K562 (cell line): Measurements from ENCODE around the gene ZNF669. TPM values are rescaled to one million over a fixed set of nuclear protein-coding genes. Genes with fewer than 3 reads are reported as not detected.

Experiments used
- ATAC-seq: fragments of 200-7000 bp; cut with Tn5 transposase; 3 replicates; pipeline ENCODE4 v1.9.1; 2020; ENCODE audit warnings: moderate library complexity
- BruUV-seq: library from RNA; stranded (reverse); fragments of 400-500 nt; replicated peaks from 2 replicates; lab custom pipeline; 2021; lab: Mats Ljungman, UMichigan
- CTCF ChIA-PET: fragments of 300-600 bp; formaldehyde crosslinking; extraction: SDS; loops from one replicate; lab custom pipeline; 2021; ENCODE audit warnings: low intra/inter-chr PET ratio; lab: Yijun Ruan, JAX
- POLR2A ChIA-PET: fragments of 300-600, 350-650 bp; sonication (Branson Sonifier 250); formaldehyde crosslinking; extraction: SDS; loops from one replicate; lab custom pipeline; 2021; ENCODE audit warnings: antibody characterized with exemption, inconsistent platforms; lab: Yijun Ruan, JAX
- DNase-seq, 4 experiments: peaks; one replicate each; pipeline versions ENCODE4 v3.0.0 to v3.0.0-alpha.2; 2011 to 2018; ENCODE audit warnings: low spot score in 3 of 4, mixed read lengths in 3 of 4; ENCODE audit errors: extremely low read depth in 1 of 4
- FAIRE-seq: peaks from 2 replicates; lab custom pipeline; 2011; peaks lifted over from hg19 to GRCh38; lab: Jason Lieb, UNC
- H2AFZ ChIP-seq: 2 replicates; pipeline ENCODE4 v1.6.0; 2011; ENCODE audit warnings: low read depth, low read length, control low read depth, inconsistent platforms
- H3K27ac ChIP-seq: fragments of 200-600 bp; 3 replicates; pipeline ENCODE4 v1.8.0; 2011; ENCODE audit warnings: low read depth, mild to moderate bottlenecking, control low read depth, inconsistent platforms, low read length, moderate library complexity, mixed read lengths; ENCODE audit errors: extremely low read depth
- H3K27me3 ChIP-seq, 2 experiments: fragments of 300-600 bp in 1 of 2; 2 replicates in 1 of 2; 3 replicates in 1 of 2; pipeline versions ENCODE4 v1.6.0 to v1.8.0; 2011; ENCODE audit warnings: inconsistent platforms in 2 of 2, low read length in 2 of 2, mild to moderate bottlenecking in 1 of 2, mixed read lengths in 1 of 2, moderate library complexity in 1 of 2; ENCODE audit not compliant: control insufficient read depth in 2 of 2, insufficient read depth in 2 of 2
- H3K36me3 ChIP-seq: fragments of 300-600 bp; 3 replicates; pipeline ENCODE4 v1.8.0; 2011; ENCODE audit warnings: mild to moderate bottlenecking, low read length, inconsistent platforms; ENCODE audit not compliant: control insufficient read depth, insufficient read depth
- H3K4me1 ChIP-seq, 2 experiments: fragments of 200-600 bp in 1 of 2; replicated peaks in 1 of 2; 2 replicates in 1 of 2; 3 replicates in 1 of 2; pipeline versions ENCODE4 v1.5.1 to v1.8.0; 2011; ENCODE audit warnings: inconsistent platforms in 2 of 2, low read length in 2 of 2, mild to moderate bottlenecking in 1 of 2, mixed read lengths in 1 of 2, moderate library complexity in 1 of 2; ENCODE audit not compliant: control insufficient read depth in 2 of 2, insufficient read depth in 2 of 2
- H3K4me2 ChIP-seq: 2 replicates; pipeline ENCODE4 v1.6.1; 2011; ENCODE audit warnings: low read length, control low read depth, inconsistent platforms, mixed read lengths; ENCODE audit not compliant: insufficient read depth
- H3K4me3 ChIP-seq: fragments of 200-600 bp; sonication (generic), shearing (Covaris generic); 2 replicates; pipeline ENCODE4 v1.5.1; 2016; ENCODE audit warnings: control low read depth, inconsistent platforms
- H3K79me2 ChIP-seq: fragments of 200-600 bp; 3 replicates; pipeline ENCODE4 v1.8.0; 2011; ENCODE audit warnings: low read length, inconsistent platforms; ENCODE audit not compliant: control insufficient read depth, insufficient read depth
- H3K9ac ChIP-seq, 2 experiments: 2 replicates each; pipeline versions ENCODE4 v1.6.0 to v1.6.1; 2011; ENCODE audit warnings: low read depth in 2 of 2, low read length in 2 of 2, control low read depth in 1 of 2, inconsistent platforms in 1 of 2, mild to moderate bottlenecking in 1 of 2, mixed read lengths in 1 of 2; ENCODE audit not compliant: insufficient read depth in 1 of 2
- H3K9me1 ChIP-seq: one replicate; pipeline ENCODE4 v1.6.0; 2011; ENCODE audit warnings: inconsistent platforms, mild to moderate bottlenecking, low read length, moderate library complexity; ENCODE audit not compliant: control insufficient read depth, insufficient read depth
- H3K9me3 ChIP-seq: replicated peaks from 2 replicates; pipeline ENCODE4 v1.5.1; 2011; ENCODE audit warnings: low read depth, low read length, inconsistent platforms; ENCODE audit not compliant: control insufficient read depth, insufficient read depth
- H4K20me1 ChIP-seq: replicated peaks from 2 replicates; pipeline ENCODE4 v1.6.1; 2011; ENCODE audit warnings: low read length, inconsistent platforms, mixed read lengths; ENCODE audit not compliant: control insufficient read depth, insufficient read depth
- BRF1 ChIP-seq: IDR thresholded peaks from 3 replicates; pipeline ENCODE4 v1.6.1; 2011; ENCODE audit warnings: borderline replicate concordance, mild to moderate bottlenecking; ENCODE audit not compliant: insufficient read length; ENCODE audit errors: extremely low read depth
- CXXC5 ChIP-seq: fragments of 250-450 bp; sonication (Bioruptor Pico); IDR thresholded peaks from 2 replicates; pipeline ENCODE4 v1.8.0; 2022; ENCODE audit warnings: inconsistent platforms, mild to moderate bottlenecking, moderate library complexity
- DIDO1 ChIP-seq: fragments of 450-650 bp; IDR thresholded peaks from 2 replicates; pipeline ENCODE4 v1.6.1; 2016; ENCODE audit warnings: low read depth, missing biosample characterization, missing genetic modification characterization
- GTF2E2 ChIP-seq: fragments of 200-800 bp; sonication (Bioruptor generic); IDR thresholded peaks from 2 replicates; pipeline ENCODE4 v1.6.1; 2016; ENCODE audit warnings: missing genetic modification characterization, missing compliant biosample characterization
- HNRNPL ChIP-seq: fragments of 200-400 bp; formaldehyde crosslinking; IDR thresholded peaks from 2 replicates; pipeline ENCODE4 v1.6.1; 2017; ENCODE audit warnings: low read depth, mild to moderate bottlenecking, low read length
- MECOM ChIP-seq: fragments of 250-450 bp; sonication (Bioruptor Pico); IDR thresholded peaks from 2 replicates; pipeline ENCODE4 v1.8.0; 2022; ENCODE audit warnings: inconsistent platforms
- OTX1 ChIP-seq: fragments of 450-650 bp; formaldehyde crosslinking; IDR thresholded peaks from 2 replicates; pipeline ENCODE4 v1.4.0; 2022; ENCODE audit warnings: mild to moderate bottlenecking
- SMAD4 ChIP-seq: fragments of 250-450 bp; sonication (Bioruptor Pico); conservative IDR thresholded peaks from 2 replicates; pipeline ENCODE4 v1.8.0; 2021; ENCODE audit warnings: inconsistent platforms, mild to moderate bottlenecking, moderate library complexity
- ZBTB7A ChIP-seq: IDR thresholded peaks from 2 replicates; pipeline ENCODE4 v1.6.1; 2011; ENCODE audit warnings: low read depth, mild to moderate bottlenecking, low read length, moderate library complexity, borderline replicate concordance; ENCODE audit not compliant: control insufficient read depth
- ZNF324 ChIP-seq: fragments of 250-450 bp; sonication (Bioruptor Pico); IDR thresholded peaks from 2 replicates; pipeline ENCODE4 v1.4.0; 2020; ENCODE audit warnings: mild to moderate bottlenecking
- ZZZ3 ChIP-seq: fragments of 450-650 bp; IDR thresholded peaks from 2 replicates; pipeline ENCODE4 v1.6.1; 2016; ENCODE audit warnings: antibody characterized with exemption, mild to moderate bottlenecking, moderate library complexity
- WGBS: fragments of 100-300 bp; shearing (Covaris generic); methylation state at CpG from one replicate; pipeline ENCODE4 v1.1.6; 2016; ENCODE audit warnings: low coverage, mixed read lengths; ENCODE audit not compliant: insufficient coverage; ENCODE audit errors: missing lambda C conversion rate; 5-methylcytosine and 5-hydroxymethylcytosine counted together
- in situ Hi-C: fragments of 300-500 bp; cut with MboI; formaldehyde crosslinking; loops from 4 replicates; pipeline ENCODE4 v1.15.0; 2018; ENCODE audit warnings: inconsistent platforms, mixed read lengths
- intact Hi-C: fragments of 100-400 bp; cut with micrococcal nuclease; formaldehyde crosslinking; loops from 2 replicates; pipeline ENCODE4 v1.14.2; 2022
- polyA plus RNA-seq, 8 experiments: library from polyadenylated mRNA; depleted of rRNA in 4 of 8; stranded (reverse) in 5 of 8; unstranded in 3 of 8; fragments of >200 nt; fragmentation: Nextera tagmentation in 2 of 8; fragmentation: Illumina TruSeq in 1 of 8; extraction: Ambion mirVana in 2 of 8; extraction: Trizol in 1 of 8; gene quantifications; 2 replicates each; pipeline versions ENCODE4 v1.2.1 to v1.2.3, GENCODE V29; 2011 to 2014; ENCODE audit warnings: inconsistent platforms in 1 of 8, missing spikeins in 1 of 8
- total RNA-seq, 7 experiments: library from RNA; depleted of rRNA in 6 of 7; stranded (reverse); fragments of >200 nt in 6 of 7; fragmentation: Illumina TruSeq in 2 of 7; extraction: Trizol in 2 of 7; gene quantifications; 2 replicates each; pipeline versions ENCODE4 v1.2.1 to v1.2.3, GENCODE V29; 2011 to 2021; ENCODE audit warnings: low replicate concordance in 1 of 7
- TF ChIP-seq, protein P1 (sequence below), 2 experiments: fragments of 450-650 bp; IDR thresholded peaks; 2 replicates each; pipeline ENCODE4 v1.6.1; 2018; ENCODE audit warnings: mild to moderate bottlenecking in 2 of 2, low read depth in 1 of 2; ENCODE audit not compliant: partially characterized antibody in 2 of 2
- TF ChIP-seq, protein P2 (sequence below): fragments of 450-650 bp; IDR thresholded peaks from 2 replicates; pipeline ENCODE4 v1.6.1; 2016

ZNF669 gene
- total and polyA plus RNA-seq, 9 of the 15 experiments (the other 6 are each of a cell fraction or from before 2014, with no cell fraction given) = 5.3 to 18.3 (median 10.2) TPM

DNA sequence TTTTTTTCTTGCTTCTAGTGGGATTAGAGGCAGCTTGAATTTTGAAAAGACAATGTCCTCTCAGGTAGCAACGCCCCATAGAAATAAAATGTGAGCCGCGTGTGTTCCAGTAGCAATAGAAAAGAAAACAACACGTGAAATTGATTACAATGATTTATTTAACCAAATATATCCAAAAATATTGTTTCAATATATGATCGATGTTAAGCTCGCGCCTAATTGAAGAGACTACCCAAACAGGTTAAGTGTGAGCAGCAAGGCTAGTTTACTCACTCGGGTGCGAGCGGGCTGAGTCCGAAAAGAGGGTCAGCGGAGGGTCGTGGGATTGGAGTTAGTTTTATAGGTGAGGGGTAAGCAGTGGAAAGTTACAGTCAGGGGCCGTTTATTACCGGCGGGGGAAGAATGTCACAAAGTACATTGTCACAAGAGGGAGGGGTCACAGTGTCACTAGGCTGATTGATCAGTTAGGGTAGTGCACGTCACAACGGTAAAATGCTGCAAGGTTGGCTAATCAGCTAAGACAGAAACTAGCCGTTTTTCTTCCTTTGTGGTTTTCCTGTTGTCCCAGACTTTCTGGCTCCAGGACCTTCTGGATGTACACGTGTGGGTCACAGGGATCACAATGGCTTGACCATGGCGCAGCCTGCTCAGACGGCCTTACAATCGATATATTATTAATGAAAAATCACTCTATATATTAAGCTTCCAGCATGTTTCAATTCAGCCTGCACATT is 24.8 kb downstream of the ZNF669 start:
- Histone ChIP-seq H3K79me2 (peaks cover 34% of the 10 kb centered on the region), H3K27ac (peak overlapping the region; percentile 85), H3K4me3 (peak overlapping the region; percentile 80), H4K20me1 (no peaks in the 10 kb centered on the region), H3K9me3 (peaks cover 7% of the 10 kb centered on the region; the same call in 1 of the 2 replicates), H3K9ac (peak overlapping the region in 1 of 2 experiments; percentile 93; a peak in 2 of 4 replicates), H3K36me3 (no peaks in the 10 kb centered on the region; the same call in 2 of the 3 replicates), H3K9me1 (no peaks in the 10 kb centered on the region), H3K27me3 (no peaks in the 10 kb centered on the region), H3K4me1 (peaks cover 8 to 11% of the 10 kb centered on the region in 2 experiments; a peak in 4 of 5 replicates), H2AFZ (peak overlapping the region; percentile 97), H3K4me2 (peak overlapping the region; percentile 87)
- DNase-seq (peak in 2 of 4 experiments; percentile 36 to 62), FAIRE-seq (peak; percentile 66), ATAC-seq (peak; percentile 37)
- POLR2A ChIA-PET = interaction anchor here (0.6 to 1.6 kb wide), 4 partner anchors 32 to 531 kb away, joined by 3 to 8 read pairs (median 4); no protein-coding TSS in a partner anchor
- CTCF ChIA-PET = interaction anchor here (0.7 kb wide), 1 partner anchor 13 kb away, joined by 4 read pairs; no protein-coding TSS in a partner anchor
- in situ Hi-C loops = no loop called here
- intact Hi-C loops = loop anchor here (2.0 to 5.0 kb wide), 2 partner anchors 25 to 172 kb away; partner anchors contain the start of gene ZNF669
- BruUV-seq = no TSS peak
- 59% methylated on average over 23 of the region's 23 CpGs for WGBS
- TF ChIP-seq ZZZ3 = no peak
- no peak for TF ChIP-seq OTX1 (CRISPR knock-in tag)
- TF ChIP-seq GTF2E2 (tag) = no peak
- no peak for TF ChIP-seq BRF1
- no peak for TF ChIP-seq HNRNPL
- peak; percentile 45; the same call in 1 of the 2 replicates for TF ChIP-seq MECOM (CRISPR knock-in tag)
- TF ChIP-seq, protein P1, sequence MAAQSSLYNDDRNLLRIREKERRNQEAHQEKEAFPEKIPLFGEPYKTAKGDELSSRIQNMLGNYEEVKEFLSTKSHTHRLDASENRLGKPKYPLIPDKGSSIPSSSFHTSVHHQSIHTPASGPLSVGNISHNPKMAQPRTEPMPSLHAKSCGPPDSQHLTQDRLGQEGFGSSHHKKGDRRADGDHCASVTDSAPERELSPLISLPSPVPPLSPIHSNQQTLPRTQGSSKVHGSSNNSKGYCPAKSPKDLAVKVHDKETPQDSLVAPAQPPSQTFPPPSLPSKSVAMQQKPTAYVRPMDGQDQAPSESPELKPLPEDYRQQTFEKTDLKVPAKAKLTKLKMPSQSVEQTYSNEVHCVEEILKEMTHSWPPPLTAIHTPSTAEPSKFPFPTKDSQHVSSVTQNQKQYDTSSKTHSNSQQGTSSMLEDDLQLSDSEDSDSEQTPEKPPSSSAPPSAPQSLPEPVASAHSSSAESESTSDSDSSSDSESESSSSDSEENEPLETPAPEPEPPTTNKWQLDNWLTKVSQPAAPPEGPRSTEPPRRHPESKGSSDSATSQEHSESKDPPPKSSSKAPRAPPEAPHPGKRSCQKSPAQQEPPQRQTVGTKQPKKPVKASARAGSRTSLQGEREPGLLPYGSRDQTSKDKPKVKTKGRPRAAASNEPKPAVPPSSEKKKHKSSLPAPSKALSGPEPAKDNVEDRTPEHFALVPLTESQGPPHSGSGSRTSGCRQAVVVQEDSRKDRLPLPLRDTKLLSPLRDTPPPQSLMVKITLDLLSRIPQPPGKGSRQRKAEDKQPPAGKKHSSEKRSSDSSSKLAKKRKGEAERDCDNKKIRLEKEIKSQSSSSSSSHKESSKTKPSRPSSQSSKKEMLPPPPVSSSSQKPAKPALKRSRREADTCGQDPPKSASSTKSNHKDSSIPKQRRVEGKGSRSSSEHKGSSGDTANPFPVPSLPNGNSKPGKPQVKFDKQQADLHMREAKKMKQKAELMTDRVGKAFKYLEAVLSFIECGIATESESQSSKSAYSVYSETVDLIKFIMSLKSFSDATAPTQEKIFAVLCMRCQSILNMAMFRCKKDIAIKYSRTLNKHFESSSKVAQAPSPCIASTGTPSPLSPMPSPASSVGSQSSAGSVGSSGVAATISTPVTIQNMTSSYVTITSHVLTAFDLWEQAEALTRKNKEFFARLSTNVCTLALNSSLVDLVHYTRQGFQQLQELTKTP (IDR thresholded peaks at IDR 0.05; ENCODE audit: low read depth in 1 of 2, partially characterized antibody in 2 of 2) = peak in 1 of 2 experiments; percentile 55
- TF ChIP-seq ZBTB7A = peak; percentile 64; the same call in 1 of the 2 replicates
- TF ChIP-seq CXXC5 (CRISPR knock-in tag) = peak; percentile 11; the same call in 1 of the 2 replicates
- TF ChIP-seq ZNF324 (CRISPR knock-in tag) = 0 out of 2 replicates have a peak, but pooled peaks have one; percentile 47
- peak; percentile 64 for TF ChIP-seq SMAD4 (CRISPR knock-in tag)
- TF ChIP-seq DIDO1 (tag) = no peak
- TF ChIP-seq, protein P2, sequence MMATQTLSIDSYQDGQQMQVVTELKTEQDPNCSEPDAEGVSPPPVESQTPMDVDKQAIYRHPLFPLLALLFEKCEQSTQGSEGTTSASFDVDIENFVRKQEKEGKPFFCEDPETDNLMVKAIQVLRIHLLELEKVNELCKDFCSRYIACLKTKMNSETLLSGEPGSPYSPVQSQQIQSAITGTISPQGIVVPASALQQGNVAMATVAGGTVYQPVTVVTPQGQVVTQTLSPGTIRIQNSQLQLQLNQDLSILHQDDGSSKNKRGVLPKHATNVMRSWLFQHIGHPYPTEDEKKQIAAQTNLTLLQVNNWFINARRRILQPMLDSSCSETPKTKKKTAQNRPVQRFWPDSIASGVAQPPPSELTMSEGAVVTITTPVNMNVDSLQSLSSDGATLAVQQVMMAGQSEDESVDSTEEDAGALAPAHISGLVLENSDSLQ = peak; percentile 68
